SU-DHL-6 (cell line): ENCODE measurements around the gene DNAL1.

Experiments used
- EZH2phosphoT487 ChIP-seq: fragments of 200-600 bp; sonication (generic), shearing (Covaris generic); conservative IDR thresholded peaks from 2 replicates; pipeline ENCODE4 v1.6.1; 2018; ENCODE audit warnings: mild to moderate bottlenecking, antibody characterized with exemption, low read length, moderate library complexity, mixed read lengths
- TF ChIP-seq, protein P1 (sequence below): fragments of 200-600 bp; sonication (generic); IDR thresholded peaks from one replicate; pipeline ENCODE4 v1.5.1; 2017; ENCODE audit warnings: antibody characterized with exemption, mild to moderate bottlenecking, low read length, moderate library complexity; ENCODE audit not compliant: insufficient read depth, poor library complexity, severe bottlenecking

DNA sequence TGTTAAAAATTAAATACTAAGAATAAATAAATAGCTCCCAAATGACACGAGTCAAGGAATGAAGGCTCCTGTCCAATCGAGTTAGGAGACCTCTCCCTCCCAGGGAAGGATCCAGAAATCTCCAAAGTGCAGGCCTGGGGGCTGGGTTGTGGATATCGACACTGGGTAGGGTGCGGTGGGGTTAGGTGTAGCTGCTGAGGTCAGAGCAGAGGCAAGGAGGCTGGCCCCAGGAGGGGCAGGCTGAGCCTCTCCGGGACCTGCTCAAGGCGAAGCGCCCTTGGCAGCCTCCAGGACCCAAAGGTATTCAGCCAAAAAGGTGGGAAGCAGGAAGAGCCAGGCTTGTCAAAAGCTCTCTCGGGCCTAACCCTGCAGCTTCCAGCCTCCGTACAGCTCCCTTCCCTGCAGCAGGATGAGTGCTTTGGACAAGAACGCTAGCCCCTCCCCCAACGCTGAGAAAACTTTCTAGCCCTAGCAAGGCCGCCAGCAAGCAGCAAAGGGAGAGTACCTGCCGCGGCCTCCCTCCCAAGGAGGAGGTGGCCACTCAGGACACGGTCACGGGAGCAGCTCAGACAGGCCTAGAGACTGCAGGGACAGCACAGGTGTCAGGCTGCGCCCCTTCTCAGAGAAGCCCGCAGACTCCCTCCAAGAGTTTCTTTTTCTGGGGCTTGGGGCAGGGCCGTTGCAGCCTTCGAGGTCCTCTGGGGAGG lies 73.1 kb downstream of the DNAL1 start:
- TF ChIP-seq, protein P1, sequence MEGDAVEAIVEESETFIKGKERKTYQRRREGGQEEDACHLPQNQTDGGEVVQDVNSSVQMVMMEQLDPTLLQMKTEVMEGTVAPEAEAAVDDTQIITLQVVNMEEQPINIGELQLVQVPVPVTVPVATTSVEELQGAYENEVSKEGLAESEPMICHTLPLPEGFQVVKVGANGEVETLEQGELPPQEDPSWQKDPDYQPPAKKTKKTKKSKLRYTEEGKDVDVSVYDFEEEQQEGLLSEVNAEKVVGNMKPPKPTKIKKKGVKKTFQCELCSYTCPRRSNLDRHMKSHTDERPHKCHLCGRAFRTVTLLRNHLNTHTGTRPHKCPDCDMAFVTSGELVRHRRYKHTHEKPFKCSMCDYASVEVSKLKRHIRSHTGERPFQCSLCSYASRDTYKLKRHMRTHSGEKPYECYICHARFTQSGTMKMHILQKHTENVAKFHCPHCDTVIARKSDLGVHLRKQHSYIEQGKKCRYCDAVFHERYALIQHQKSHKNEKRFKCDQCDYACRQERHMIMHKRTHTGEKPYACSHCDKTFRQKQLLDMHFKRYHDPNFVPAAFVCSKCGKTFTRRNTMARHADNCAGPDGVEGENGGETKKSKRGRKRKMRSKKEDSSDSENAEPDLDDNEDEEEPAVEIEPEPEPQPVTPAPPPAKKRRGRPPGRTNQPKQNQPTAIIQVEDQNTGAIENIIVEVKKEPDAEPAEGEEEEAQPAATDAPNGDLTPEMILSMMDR, result no peak
- TF ChIP-seq EZH2phosphoT487, result no peak
